Type B pancreatic cell (in vitro differentiated cells): ENCODE data around the gene RYR2. TPM values are rescaled to one million over a fixed set of nuclear protein-coding genes. Genes with fewer than 3 reads are reported as not detected.

Experiments
- DNase-seq: peaks from one replicate; pipeline ENCODE4 v3.0.0; 2021; ENCODE audit warnings: mixed read lengths; ENCODE audit not compliant: unreplicated experiment; ENCODE audit errors: extremely low spot score
- H3K27ac Mint-ChIP-seq: 2 replicates; pipeline ENCODE4 v1.8.0; 2021; ENCODE audit warnings: mild to moderate bottlenecking, mixed read lengths
- H3K27me3 Mint-ChIP-seq: 2 replicates; pipeline ENCODE4 v1.8.0; 2021; ENCODE audit warnings: mixed read lengths
- H3K36me3 Mint-ChIP-seq: 2 replicates; pipeline ENCODE4 v1.8.0; 2021; ENCODE audit warnings: mixed read lengths
- H3K4me1 Mint-ChIP-seq: one replicate; pipeline ENCODE4 v1.8.0; 2021; ENCODE audit warnings: mixed read lengths; ENCODE audit not compliant: unreplicated experiment
- H3K4me3 Mint-ChIP-seq: 2 replicates; pipeline ENCODE4 v1.8.0; 2021; ENCODE audit warnings: mild to moderate bottlenecking, mixed read lengths
- H3K9me3 Mint-ChIP-seq: 2 replicates; pipeline ENCODE4 v1.8.0; 2021; ENCODE audit warnings: mixed read lengths
- CTCF ChIP-seq: fragments of 200-600 bp; sonication (generic); conservative IDR thresholded peaks from 2 replicates; pipeline ENCODE4 v1.5.0; 2021; ENCODE audit warnings: antibody characterized with exemption, mild to moderate bottlenecking
- total RNA-seq: library from RNA; stranded (reverse); gene quantifications from 2 replicates; pipeline ENCODE4 v1.2.1, GENCODE V29; 2021; ENCODE audit warnings: low replicate concordance

RYR2 gene
- total RNA-seq, 1 donor from 2014 or later: 0.58 TPM

- no peak overlapping the region for H3K4me3 Mint-ChIP-seq
- no peaks in the 10 kb centered on the region for H3K4me1 Mint-ChIP-seq
- H3K27ac Mint-ChIP-seq: no peak overlapping the region
- no peaks in the 10 kb centered on the region for H3K36me3 Mint-ChIP-seq
- peaks cover 12% of the 10 kb centered on the region for H3K27me3 Mint-ChIP-seq
- no peaks in the 10 kb centered on the region for H3K9me3 Mint-ChIP-seq
- no peak for DNase-seq
- TF ChIP-seq CTCF: no peak
Measured at GRCh38 chr1:236998546-236998945, 43.4 kb upstream of the RYR2 start.

- no peaks in the 10 kb centered on the region for H3K4me1 Mint-ChIP-seq
- H3K4me3 Mint-ChIP-seq: no peak overlapping the region
- DNase-seq: no peak
- peaks cover 16% of the 10 kb centered on the region for H3K27me3 Mint-ChIP-seq
- H3K9me3 Mint-ChIP-seq: no peaks in the 10 kb centered on the region
- TF ChIP-seq CTCF: no peak
- H3K27ac Mint-ChIP-seq: no peak overlapping the region
- no peaks in the 10 kb centered on the region for H3K36me3 Mint-ChIP-seq
Measured at GRCh38 chr1:237000191-237000590, 41.8 kb upstream of the RYR2 start.

GRCh38 chr1:237003516-237003915, 38.5 kb upstream of the RYR2 start:
- no peak overlapping the region for H3K4me3 Mint-ChIP-seq
- H3K27me3 Mint-ChIP-seq: peaks cover 16% of the 10 kb centered on the region
- no peaks in the 10 kb centered on the region for H3K36me3 Mint-ChIP-seq
- no peak overlapping the region for H3K27ac Mint-ChIP-seq
- no peak for TF ChIP-seq CTCF
- no peaks in the 10 kb centered on the region for H3K4me1 Mint-ChIP-seq
- no peak for DNase-seq
- H3K9me3 Mint-ChIP-seq: no peaks in the 10 kb centered on the region

- Mint-ChIP-seq H3K4me3 (no peak within 1 kb of the TSS), H3K36me3 (no peaks in the 10 kb centered on the region), H3K27me3 (peaks cover 16% of the 10 kb centered on the region), H3K9me3 (no peaks in the 10 kb centered on the region), H3K27ac (no peak within 1 kb of the TSS), H3K4me1 (no peaks in the 10 kb centered on the region)
- DNase-seq: no peak
- TF ChIP-seq CTCF: no peak
Measured at GRCh38 chr1:237004116-237004515, 37.9 kb upstream of the RYR2 start, which contains the start of gene MT1HL1. Gene MT1HL1, minus strand, starts transcription at chr1:237004441. Its CDS starts 69 bp downstream, at chr1:237004372.

- TF ChIP-seq CTCF: no peak
- Mint-ChIP-seq H3K9me3 (no peaks in the 10 kb centered on the region), H3K27ac (no peak overlapping the region), H3K4me3 (no peak overlapping the region), H3K36me3 (no peaks in the 10 kb centered on the region), H3K4me1 (no peaks in the 10 kb centered on the region), H3K27me3 (peaks cover 18% of the 10 kb centered on the region)
- no peak for DNase-seq
Measured at GRCh38 chr1:237005674-237006073, 36.3 kb upstream of the RYR2 start.
